ENCODE results near the gene LAMA2.
"Not testable (repeated sequence)": the region's sequence is repeated elsewhere in the genome, so short reads cannot be mapped to it uniquely, and the experiment has no call there.

LAMA2 gene

GRCh38 chr6:129117355-129117754 lies 234.4 kb downstream of the LAMA2 start:
- no peak for DNase-seq (ENCODE audit: low read depth)

GRCh38 chr6:129120856-129121638 lies 238.1 kb downstream of the LAMA2 start:
- DNase-seq (ENCODE audit: low read depth) = no peak

GRCh38 chr6:129124347-129124746 lies 241.4 kb downstream of the LAMA2 start:
- no peak for DNase-seq (ENCODE audit: low read depth)

- no peak for DNase-seq (ENCODE audit: low read depth)
These were observed 247.2 kb downstream of the LAMA2 start for GRCh38 chr6:129130106-129130505.

GRCh38 chr6:129130959-129131681 lies 248.2 kb downstream of the LAMA2 start:
- DNase-seq (ENCODE audit: low read depth) = no peak

- DNase-seq (ENCODE audit: low read depth) = no peak
These were observed 250.8 kb downstream of the LAMA2 start for GRCh38 chr6:129133770-129134192.

GRCh38 chr6:129134535-129134934 lies 251.6 kb downstream of the LAMA2 start:
- no peak for DNase-seq (ENCODE audit: low read depth)

GRCh38 chr6:129135451-129135850 lies 252.5 kb downstream of the LAMA2 start:
- DNase-seq (ENCODE audit: low read depth) = no peak

- DNase-seq (ENCODE audit: low read depth) = no peak
These were observed 253.8 kb downstream of the LAMA2 start for GRCh38 chr6:129136751-129137150.

- DNase-seq (ENCODE audit: low read depth) = no peak
These were observed 255.9 kb downstream of the LAMA2 start for GRCh38 chr6:129138739-129139405.

GRCh38 chr6:129140526-129140925 lies 257.6 kb downstream of the LAMA2 start:
- no peak for DNase-seq (ENCODE audit: low read depth)

- DNase-seq (ENCODE audit: low read depth) = no peak
These were observed 258.6 kb downstream of the LAMA2 start for GRCh38 chr6:129141499-129141898.

GRCh38 chr6:129146902-129147301 lies 264.0 kb downstream of the LAMA2 start:
- DNase-seq (ENCODE audit: low read depth) = no peak

- DNase-seq (ENCODE audit: low read depth) = no peak
These were observed 267.6 kb downstream of the LAMA2 start for GRCh38 chr6:129150507-129150906.

- DNase-seq (ENCODE audit: low read depth) = no peak
These were observed 270.3 kb downstream of the LAMA2 start for GRCh38 chr6:129153257-129153656.

GRCh38 chr6:129159242-129159641 lies 276.3 kb downstream of the LAMA2 start:
- DNase-seq (ENCODE audit: low read depth) = not testable (repeated sequence)

GRCh38 chr6:129162605-129163004 lies 279.7 kb downstream of the LAMA2 start:
- DNase-seq (ENCODE audit: low read depth) = no peak

- no peak for DNase-seq (ENCODE audit: low read depth)
These were observed 280.6 kb downstream of the LAMA2 start for GRCh38 chr6:129163551-129163950.

- DNase-seq (ENCODE audit: low read depth) = no peak
These were observed 281.1 kb downstream of the LAMA2 start for GRCh38 chr6:129164032-129164431.

GRCh38 chr6:129172279-129172995 lies 289.5 kb downstream of the LAMA2 start:
- DNase-seq (ENCODE audit: low read depth) = not testable (repeated sequence)

GRCh38 chr6:129175066-129175465 lies 292.1 kb downstream of the LAMA2 start:
- DNase-seq (ENCODE audit: low read depth) = no peak

GRCh38 chr6:129177801-129178200 lies 294.9 kb downstream of the LAMA2 start:
- DNase-seq (ENCODE audit: low read depth) = no peak

All from activated T-helper 1 cell treated with Interleukin-2 at 50 U/mL for 16 hours (primary cell).